Endothelial cell of umbilical vein (primary cell): ENCODE measurements around the gene NARS2. TPM values are rescaled to one million over a fixed set of nuclear protein-coding genes. Genes with fewer than 3 reads are reported as not detected.
A peak's percentile ranks its signal among the peaks of the same experiment; 100 is the strongest.

Experiments
- BruUV-seq: library from RNA; stranded (reverse); fragments of 400-500 nt; replicated peaks from 2 replicates; lab custom pipeline; 2021; lab: Mats Ljungman, UMichigan
- CTCF ChIA-PET: fragments of 300-600, 350-600 bp; sonication (Branson Sonifier 250); formaldehyde crosslinking; loops from one replicate; lab custom pipeline; 2021; ENCODE audit warnings: antibody characterized with exemption, inconsistent platforms; lab: Charles Lee
- POLR2A ChIA-PET: fragments of 300-600, 350-600 bp; sonication (Branson Sonifier 250); formaldehyde crosslinking; loops from one replicate; lab custom pipeline; 2021; ENCODE audit warnings: antibody characterized with exemption, inconsistent platforms; lab: Charles Lee
- DNase-seq: peaks from one replicate; pipeline ENCODE4 v3.0.0-alpha.2; 2011; ENCODE audit warnings: low read depth, low spot score
- FAIRE-seq: peaks from 2 replicates; lab custom pipeline; 2011; peaks lifted over from hg19 to GRCh38; lab: Jason Lieb, UNC
- H2AFZ ChIP-seq: 2 replicates; pipeline ENCODE4 v1.6.0; 2012; ENCODE audit warnings: low read depth, low read length, control low read depth, inconsistent platforms
- H3K27ac ChIP-seq: 2 replicates; pipeline ENCODE4 v1.5.1; 2011; ENCODE audit warnings: low read depth, mild to moderate bottlenecking, control low read depth, low read length, moderate library complexity; ENCODE audit not compliant: insufficient read depth
- H3K27me3 ChIP-seq, 2 experiments: 2 replicates each; pipeline versions ENCODE4 v1.6.0 to v1.6.1; 2011; ENCODE audit warnings: low read length in 2 of 2, mixed read lengths in 1 of 2; ENCODE audit not compliant: control insufficient read depth in 2 of 2, insufficient read depth in 2 of 2
- H3K36me3 ChIP-seq, 2 experiments: 2 replicates in 1 of 2; 3 replicates in 1 of 2; pipeline ENCODE4 v1.5.1; 2011; ENCODE audit warnings: low read length in 2 of 2, mild to moderate bottlenecking in 1 of 2, moderate library complexity in 1 of 2; ENCODE audit not compliant: control insufficient read depth in 2 of 2, insufficient read depth in 2 of 2; ENCODE audit errors: extremely low read depth in 1 of 2
- H3K4me1 ChIP-seq: 3 replicates; pipeline ENCODE4 v1.5.1; 2011; ENCODE audit warnings: mild to moderate bottlenecking, low read length; ENCODE audit not compliant: control insufficient read depth, insufficient read depth; ENCODE audit errors: extremely low read depth
- H3K4me2 ChIP-seq: 2 replicates; pipeline ENCODE4 v1.6.1; 2011; ENCODE audit warnings: low read length, control low read depth, mixed read lengths; ENCODE audit not compliant: insufficient read depth
- H3K4me3 ChIP-seq, 3 experiments: fragments of 200-600 bp in 1 of 3; sonication (generic), shearing (Covaris generic) in 1 of 3; replicated peaks in 1 of 3; 2 replicates each; pipeline ENCODE4 v1.5.1; 2011 to 2016; ENCODE audit warnings: control low read depth in 3 of 3, low read length in 3 of 3, mild to moderate bottlenecking in 2 of 3, inconsistent platforms in 1 of 3, low read depth in 1 of 3, moderate library complexity in 1 of 3; ENCODE audit not compliant: insufficient read depth in 1 of 3
- H3K79me2 ChIP-seq: 2 replicates; pipeline ENCODE4 v1.6.0; 2012; ENCODE audit warnings: low read length, inconsistent platforms; ENCODE audit not compliant: control insufficient read depth, insufficient read depth
- H3K9ac ChIP-seq: replicated peaks from 2 replicates; pipeline ENCODE3; 2011; ENCODE audit warnings: low read length, control low read depth; ENCODE audit not compliant: insufficient read depth; ENCODE audit errors: extremely low read depth
- H3K9me1 ChIP-seq: replicated peaks from 3 replicates; pipeline ENCODE4 v1.6.0; 2011; ENCODE audit warnings: mild to moderate bottlenecking, low read length; ENCODE audit not compliant: control insufficient read depth, insufficient read depth; ENCODE audit errors: extremely low read depth
- H3K9me3 ChIP-seq: replicated peaks from 2 replicates; pipeline ENCODE4 v1.5.1; 2012; ENCODE audit warnings: low read length, inconsistent platforms; ENCODE audit not compliant: control insufficient read depth, insufficient read depth
- H4K20me1 ChIP-seq: replicated peaks from 2 replicates; pipeline ENCODE3; 2011; ENCODE audit warnings: mild to moderate bottlenecking, low read length; ENCODE audit not compliant: control insufficient read depth, insufficient read depth; ENCODE audit errors: extremely low read depth
- EZH2 ChIP-seq: IDR thresholded peaks from 2 replicates; pipeline ENCODE4 v1.6.1; 2012; ENCODE audit warnings: borderline replicate concordance, low read depth, mild to moderate bottlenecking, moderate library complexity, low read length, inconsistent platforms; ENCODE audit not compliant: severe bottlenecking
- FOS ChIP-seq: IDR thresholded peaks from 2 replicates; pipeline ENCODE4 v1.6.1; 2011; ENCODE audit warnings: mild to moderate bottlenecking, low read length, moderate library complexity, borderline replicate concordance; ENCODE audit not compliant: insufficient read depth
- GATA2 ChIP-seq: IDR thresholded peaks from 2 replicates; pipeline ENCODE4 v1.7.0; 2011; ENCODE audit warnings: low read depth, mild to moderate bottlenecking, moderate library complexity, mixed read lengths, low read length; ENCODE audit not compliant: insufficient read length, insufficient read depth
- JUN ChIP-seq: IDR thresholded peaks from 2 replicates; pipeline ENCODE4 v1.6.1; 2011; ENCODE audit warnings: borderline replicate concordance, low read depth; ENCODE audit not compliant: insufficient read length, insufficient read depth
- MYC ChIP-seq: IDR thresholded peaks from one replicate; pipeline ENCODE4 v1.6.1; 2011; ENCODE audit warnings: mild to moderate bottlenecking, low read depth, low read length
- POLR2A ChIP-seq: IDR thresholded peaks from 2 replicates; pipeline ENCODE4 v1.6.1; 2012; ENCODE audit warnings: low read depth, mild to moderate bottlenecking, control low read depth, low read length
- POLR2AphosphoS5 ChIP-seq: IDR thresholded peaks from 2 replicates; pipeline ENCODE4 v1.6.1; 2012; ENCODE audit warnings: low read depth, mild to moderate bottlenecking, control low read depth, low read length, moderate library complexity; ENCODE audit not compliant: insufficient read depth
- dilution Hi-C: fragments of 300-500 bp; cut with MboI; formaldehyde crosslinking; loops from one replicate; pipeline ENCODE4 v1.15.0; 2019; ENCODE audit warnings: low sequenced_read_pairs; ENCODE audit not compliant: extremely low pct_ligation_motif_present
- intact Hi-C: fragments of 100-400 bp; cut with micrococcal nuclease; formaldehyde crosslinking; loops from one replicate; pipeline ENCODE4 v1.10.0; 2022
- polyA plus RNA-seq, 4 experiments: library from polyadenylated mRNA; depleted of rRNA in 3 of 4; stranded (reverse) in 3 of 4; unstranded in 1 of 4; fragments of >200 nt; gene quantifications; 2 replicates each; pipeline versions ENCODE4 v1.2.1 to v1.2.3, GENCODE V29; 2011 to 2012; ENCODE audit warnings: missing spikeins in 1 of 4
- total RNA-seq: library from RNA; stranded (reverse); gene quantifications from 2 replicates; pipeline ENCODE4 v1.2.3, GENCODE V29; 2021
- TF ChIP-seq, protein P1 (sequence below): IDR thresholded peaks from 2 replicates; pipeline ENCODE4 v1.6.1; 2011; ENCODE audit not compliant: insufficient read depth, insufficient read length
- TF ChIP-seq, protein P2 (sequence below), 2 donors: IDR thresholded peaks; 1 replicate in 1 of 2; 2 replicates in 1 of 2; pipeline ENCODE4 v1.5.1; 2011; ENCODE audit warnings: low read length in 2 of 2, mild to moderate bottlenecking in 2 of 2, moderate library complexity in 2 of 2, control low read depth in 1 of 2, inconsistent platforms in 1 of 2, low read depth in 1 of 2; ENCODE audit not compliant: insufficient read depth in 1 of 2; ENCODE audit errors: extremely low read depth in 1 of 2

The NARS2 gene
- total and polyA plus RNA-seq, 2 donors (not counting 3 experiments of a cell fraction or from before 2014, with no cell fraction given), result 6.9 to 16.7 TPM

DNA sequence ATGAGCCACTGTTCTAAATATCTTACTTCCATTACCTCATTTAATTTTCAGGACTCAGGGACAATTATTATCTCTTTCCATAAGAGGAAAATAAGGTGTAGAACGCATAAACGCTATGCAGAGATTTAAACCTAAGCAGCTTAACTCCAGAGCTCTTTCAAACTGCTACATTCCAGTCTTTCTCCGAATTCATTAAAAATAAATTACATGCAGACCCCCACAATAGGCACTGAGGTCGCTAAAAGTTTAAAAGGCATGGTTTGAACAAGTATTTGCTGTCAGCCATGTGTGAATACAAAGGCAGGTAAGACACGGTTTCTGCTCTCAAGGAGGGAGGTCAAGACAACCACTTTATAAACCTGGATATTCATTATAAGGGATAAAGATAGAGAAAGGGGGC, 983 bp downstream of the NARS2 start:
- BruUV-seq, result no TSS peak
- peak overlapping the region; percentile 84 for H3K9ac ChIP-seq

More for the DNA sequence above, 983 bp downstream of the NARS2 start:
- H3K4me2 ChIP-seq, result peak overlapping the region; percentile 99
- H3K4me3 ChIP-seq, result peak overlapping the region; percentile 84 to 93 (median 91)
- FAIRE-seq, result no peak
- peak overlapping the region; percentile 98 for H2AFZ ChIP-seq
- no peaks in the 10 kb centered on the region for H3K9me1 ChIP-seq
- POLR2A ChIA-PET, result interaction anchor here (1.3 kb wide), 1 partner anchor 9 kb away, joined by 3 read pairs; no protein-coding TSS in a partner anchor
- intact Hi-C loops, result no loop called here
- H3K9me3 ChIP-seq, result no peaks in the 10 kb centered on the region
- DNase-seq, result peak; percentile 25
- H3K27ac ChIP-seq, result peak overlapping the region; percentile 60
- H3K4me1 ChIP-seq, result peaks cover 14% of the 10 kb centered on the region
- CTCF ChIA-PET, result interaction anchor here (2.7 to 2.8 kb wide), 2 partner anchors 9 to 345 kb away, joined by 17 to 31 read pairs; no protein-coding TSS in a partner anchor
- H3K27me3 ChIP-seq, result no peaks in the 10 kb centered on the region
- no peaks in the 10 kb centered on the region for H4K20me1 ChIP-seq
- peaks cover 3 to 4% of the 10 kb centered on the region in 2 experiments for H3K36me3 ChIP-seq
- dilution Hi-C loops, result no loop called here
- no peak for TF ChIP-seq POLR2A
- no peak for TF ChIP-seq POLR2AphosphoS5
- no peak for TF ChIP-seq GATA2
- TF ChIP-seq EZH2, result no peak
- no peak for TF ChIP-seq FOS
- TF ChIP-seq, protein P1, sequence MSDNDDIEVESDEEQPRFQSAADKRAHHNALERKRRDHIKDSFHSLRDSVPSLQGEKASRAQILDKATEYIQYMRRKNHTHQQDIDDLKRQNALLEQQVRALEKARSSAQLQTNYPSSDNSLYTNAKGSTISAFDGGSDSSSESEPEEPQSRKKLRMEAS, result no peak
- no peak for TF ChIP-seq JUN
- TF ChIP-seq MYC, result no peak
- TF ChIP-seq, protein P2, sequence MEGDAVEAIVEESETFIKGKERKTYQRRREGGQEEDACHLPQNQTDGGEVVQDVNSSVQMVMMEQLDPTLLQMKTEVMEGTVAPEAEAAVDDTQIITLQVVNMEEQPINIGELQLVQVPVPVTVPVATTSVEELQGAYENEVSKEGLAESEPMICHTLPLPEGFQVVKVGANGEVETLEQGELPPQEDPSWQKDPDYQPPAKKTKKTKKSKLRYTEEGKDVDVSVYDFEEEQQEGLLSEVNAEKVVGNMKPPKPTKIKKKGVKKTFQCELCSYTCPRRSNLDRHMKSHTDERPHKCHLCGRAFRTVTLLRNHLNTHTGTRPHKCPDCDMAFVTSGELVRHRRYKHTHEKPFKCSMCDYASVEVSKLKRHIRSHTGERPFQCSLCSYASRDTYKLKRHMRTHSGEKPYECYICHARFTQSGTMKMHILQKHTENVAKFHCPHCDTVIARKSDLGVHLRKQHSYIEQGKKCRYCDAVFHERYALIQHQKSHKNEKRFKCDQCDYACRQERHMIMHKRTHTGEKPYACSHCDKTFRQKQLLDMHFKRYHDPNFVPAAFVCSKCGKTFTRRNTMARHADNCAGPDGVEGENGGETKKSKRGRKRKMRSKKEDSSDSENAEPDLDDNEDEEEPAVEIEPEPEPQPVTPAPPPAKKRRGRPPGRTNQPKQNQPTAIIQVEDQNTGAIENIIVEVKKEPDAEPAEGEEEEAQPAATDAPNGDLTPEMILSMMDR (IDR thresholded peaks at IDR 0.05; ENCODE audit: extremely low read depth in 1 of 2, insufficient read depth in 1 of 2, low read depth in 1 of 2, low read length in 2 of 2), result no peak
- peaks cover 13% of the 10 kb centered on the region for H3K79me2 ChIP-seq
